Measurements from ENCODE around the gene TMC1. TPM values are rescaled to one million over a fixed set of nuclear protein-coding genes. Genes with fewer than 3 reads are reported as not detected.

The TMC1 gene
- total and polyA plus RNA-seq, 10 of the 15 experiments (the other 5 are each of a cell fraction or from before 2014, with no cell fraction given) = 0.06 to 0.94 (median 0.40) TPM; not detected in 1

GRCh38 chr9:72650206-72650605 is 128.8 kb downstream of the TMC1 start:
- Histone ChIP-seq H3K4me2 (ENCODE audit: control insufficient read depth, insufficient read depth) (no peak overlapping the region), H3K9me3 (replicated peaks; ENCODE audit: control insufficient read depth, insufficient read depth, low read length) (no peaks in the 10 kb centered on the region), H3K27ac (ENCODE audit: control insufficient read depth, insufficient read depth) (no peak overlapping the region), H3K27me3 (replicated peaks in 1 of 2; ENCODE audit: control insufficient read depth in 2 of 2, insufficient read depth in 2 of 2, low read length in 1 of 2) (no peaks in the 10 kb centered on the region), H3K4me3 (no peak overlapping the region), H3K36me3 (ENCODE audit: control insufficient read depth in 2 of 2, insufficient read depth in 2 of 2, low read length in 1 of 2) (no peaks in the 10 kb centered on the region), H4K20me1 (ENCODE audit: control insufficient read depth, insufficient read depth) (no peaks in the 10 kb centered on the region), H3K79me2 (ENCODE audit: control insufficient read depth, insufficient read depth, low read length) (no peaks in the 10 kb centered on the region), H3K9ac (ENCODE audit: control insufficient read depth, insufficient read depth, low read length) (no peak overlapping the region), H3K4me1 (ENCODE audit: control insufficient read depth, insufficient read depth, low read length) (no peaks in the 10 kb centered on the region), H2AFZ (ENCODE audit: control insufficient read depth, low read depth, low read length) (no peak overlapping the region)
- ChIA-PET CTCF (no interaction called here), RAD21 (ENCODE audit: unreplicated experiment) (interaction anchor here (1.2 kb wide), 1 partner anchor 625 kb away, joined by 4 read pairs; no protein-coding TSS in a partner anchor), SMC1A (ENCODE audit: uncharacterized antibody, unreplicated experiment) (interaction anchor here (1.1 to 1.3 kb wide), 3 partner anchors 38 to 371 kb away, joined by 3 to 4 read pairs (median 3); no protein-coding TSS in a partner anchor), POLR2A (no interaction called here)
- intact Hi-C loops (cut with micrococcal nuclease; ENCODE audit: unreplicated experiment) = no loop called here
- in situ Hi-C loops (cut with MboI) = no loop called here
- BruUV-seq (replicated peaks) = no TSS peak
- TF ChIP-seq, protein P1, sequence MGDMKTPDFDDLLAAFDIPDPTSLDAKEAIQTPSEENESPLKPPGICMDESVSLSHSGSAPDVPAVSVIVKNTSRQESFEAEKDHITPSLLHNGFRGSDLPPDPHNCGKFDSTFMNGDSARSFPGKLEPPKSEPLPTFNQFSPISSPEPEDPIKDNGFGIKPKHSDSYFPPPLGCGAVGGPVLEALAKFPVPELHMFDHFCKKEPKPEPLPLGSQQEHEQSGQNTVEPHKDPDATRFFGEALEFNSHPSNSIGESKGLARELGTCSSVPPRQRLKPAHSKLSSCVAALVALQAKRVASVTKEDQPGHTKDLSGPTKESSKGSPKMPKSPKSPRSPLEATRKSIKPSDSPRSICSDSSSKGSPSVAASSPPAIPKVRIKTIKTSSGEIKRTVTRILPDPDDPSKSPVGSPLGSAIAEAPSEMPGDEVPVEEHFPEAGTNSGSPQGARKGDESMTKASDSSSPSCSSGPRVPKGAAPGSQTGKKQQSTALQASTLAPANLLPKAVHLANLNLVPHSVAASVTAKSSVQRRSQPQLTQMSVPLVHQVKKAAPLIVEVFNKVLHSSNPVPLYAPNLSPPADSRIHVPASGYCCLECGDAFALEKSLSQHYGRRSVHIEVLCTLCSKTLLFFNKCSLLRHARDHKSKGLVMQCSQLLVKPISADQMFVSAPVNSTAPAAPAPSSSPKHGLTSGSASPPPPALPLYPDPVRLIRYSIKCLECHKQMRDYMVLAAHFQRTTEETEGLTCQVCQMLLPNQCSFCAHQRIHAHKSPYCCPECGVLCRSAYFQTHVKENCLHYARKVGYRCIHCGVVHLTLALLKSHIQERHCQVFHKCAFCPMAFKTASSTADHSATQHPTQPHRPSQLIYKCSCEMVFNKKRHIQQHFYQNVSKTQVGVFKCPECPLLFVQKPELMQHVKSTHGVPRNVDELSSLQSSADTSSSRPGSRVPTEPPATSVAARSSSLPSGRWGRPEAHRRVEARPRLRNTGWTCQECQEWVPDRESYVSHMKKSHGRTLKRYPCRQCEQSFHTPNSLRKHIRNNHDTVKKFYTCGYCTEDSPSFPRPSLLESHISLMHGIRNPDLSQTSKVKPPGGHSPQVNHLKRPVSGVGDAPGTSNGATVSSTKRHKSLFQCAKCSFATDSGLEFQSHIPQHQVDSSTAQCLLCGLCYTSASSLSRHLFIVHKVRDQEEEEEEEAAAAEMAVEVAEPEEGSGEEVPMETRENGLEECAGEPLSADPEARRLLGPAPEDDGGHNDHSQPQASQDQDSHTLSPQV (IDR thresholded peaks at IDR 0.05) = no peak
- TF ChIP-seq SREBF2 (IDR thresholded peaks at IDR 0.05; ENCODE audit: low read length) (no peak), NFYA (IDR thresholded peaks at IDR 0.05; ENCODE audit: borderline replicate concordance, low read depth, low read length) (no peak), FOS (IDR thresholded peaks at IDR 0.05; ENCODE audit: borderline replicate concordance, extremely low read depth, insufficient read length) (no peak), ASH2L (IDR thresholded peaks at IDR 0.05; ENCODE audit: borderline replicate concordance, low read depth) (no peak), DPF2 (IDR thresholded peaks at IDR 0.05) (no peak), RELA (IDR thresholded peaks at IDR 0.05; ENCODE audit: borderline replicate concordance, partially characterized antibody) (no peak), NRF1 (conservative IDR thresholded peaks at IDR 0.05; ENCODE audit: low read depth, low read length) (no peak), SUZ12 (IDR thresholded peaks at IDR 0.05; ENCODE audit: unreplicated experiment) (no peak), E4F1 (IDR thresholded peaks at IDR 0.05; ENCODE audit: borderline replicate concordance, partially characterized antibody) (no peak), FOXK2 (IDR thresholded peaks at IDR 0.05) (no peak), ZNF622 (IDR thresholded peaks at IDR 0.05) (no peak), NFYB (IDR thresholded peaks at IDR 0.05; ENCODE audit: insufficient read depth, low read depth, low read length) (no peak), SMAD5 (IDR thresholded peaks at IDR 0.05; ENCODE audit: low read depth) (no peak), SIX5 (IDR thresholded peaks at IDR 0.05; ENCODE audit: low read depth, low read length, severe bottlenecking) (no peak)
- FAIRE-seq = no peak
- WGBS (ENCODE audit: insufficient coverage, insufficient replicate concordance, low lambda C conversion rate, missing lambda C conversion rate) = 40% methylated on average over 2 of the region's 2 CpGs
- no peak for ATAC-seq
- no peak for DNase-seq (ENCODE audit: low read depth, low spot score)

Measured in GM12878 (cell line).